Measurements from ENCODE around the gene UBE2D1. TPM values are rescaled to one million over a fixed set of nuclear protein-coding genes. Genes with fewer than 3 reads are reported as not detected.

Gene UBE2D1
- total and polyA plus RNA-seq, 2 of the 13 experiments (the other 11 are each of a cell fraction or from before 2014, with no cell fraction given), result 6.2 to 13.8 TPM

- no peak overlapping the region for H3K9ac ChIP-seq (ENCODE audit: insufficient read depth, low read depth, low read length)
- CTCF ChIA-PET (ENCODE audit: low intra/inter-chr PET ratio, low total read pairs), result no interaction called here
- H3K79me2 ChIP-seq (ENCODE audit: insufficient read depth, low read length), result no peaks in the 10 kb centered on the region
- H3K27me3 ChIP-seq (ENCODE audit: control insufficient read depth in 1 of 2, insufficient read depth in 2 of 2, low read length in 2 of 2), result no peaks in the 10 kb centered on the region
- intact Hi-C loops (cut with micrococcal nuclease; ENCODE audit: unreplicated experiment) (loop anchor here (5.0 kb wide), 1 partner anchor 102 kb away; the partner anchor contains the start of gene BICC1), in situ Hi-C loops (cut with HindIII; ENCODE audit: extremely low pct_ligation_motif_present, low pct_unique_long_range_greater_than_20kb) (loop anchor here (10.0 kb wide), 2 partner anchors 105 to 235 kb away; partner anchors contain the start of gene BICC1)
- POLR2A ChIA-PET, result no interaction called here
- no peaks in the 10 kb centered on the region for H4K20me1 ChIP-seq (ENCODE audit: insufficient read depth, low read length)
- WGBS (ENCODE audit: low lambda C conversion rate), result 47% methylated on average over 4 of the region's 4 CpGs
- H3K36me3 ChIP-seq (replicated peaks in 1 of 2; ENCODE audit: control insufficient read depth in 1 of 2, insufficient read depth in 2 of 2, low read length in 2 of 2), result no peaks in the 10 kb centered on the region
- H3K4me1 ChIP-seq (ENCODE audit: insufficient read depth, low read length), result peaks cover 18% of the 10 kb centered on the region
- FAIRE-seq (no peak), ATAC-seq (no peak), DNase-seq (ENCODE audit: low spot score) (no peak)
- H3K4me3 ChIP-seq (replicated peaks in 1 of 3; ENCODE audit: insufficient read depth in 1 of 3, low read depth in 2 of 3, low read length in 3 of 3), result no peak overlapping the region
- TF ChIP-seq HOXA7 (CRISPR knock-in tag; IDR thresholded peaks at IDR 0.05), result no peak
- TF ChIP-seq FOXC1 (CRISPR knock-in tag; IDR thresholded peaks at IDR 0.05; ENCODE audit: borderline replicate concordance), result no peak
- TF ChIP-seq SMAD1 (CRISPR knock-in tag; IDR thresholded peaks at IDR 0.05; ENCODE audit: borderline replicate concordance, low read depth), result no peak
- no peak for TF ChIP-seq MAZ (IDR thresholded peaks at IDR 0.05; ENCODE audit: borderline replicate concordance, low read depth, low read length)
- TF ChIP-seq MAZ (CRISPR knock-in tag; IDR thresholded peaks at IDR 0.05; ENCODE audit: low read depth), result no peak
- no peak for TF ChIP-seq SKIL (CRISPR knock-in tag; IDR thresholded peaks at IDR 0.05; ENCODE audit: borderline replicate concordance)
- TF ChIP-seq IKZF1 (IDR thresholded peaks at IDR 0.05), result no peak
- no peak for TF ChIP-seq POGK (CRISPR knock-in tag; conservative IDR thresholded peaks at IDR 0.05)
- no peak for TF ChIP-seq DNMT3B (CRISPR knock-in tag; conservative IDR thresholded peaks at IDR 0.05)
- no peak for TF ChIP-seq KLF16 (CRISPR knock-in tag; IDR thresholded peaks at IDR 0.05)
- no peak for TF ChIP-seq TMF1 (CRISPR knock-in tag; IDR thresholded peaks at IDR 0.05; ENCODE audit: low read depth)
- H2AFZ ChIP-seq (ENCODE audit: low read length), result no peak overlapping the region
- no peak overlapping the region for H3K4me2 ChIP-seq (ENCODE audit: low read depth, low read length)
- no TSS peak for BruUV-seq (replicated peaks)
- no peaks in the 10 kb centered on the region for H3K9me3 ChIP-seq (ENCODE audit: low read length)
- H3K27ac ChIP-seq (ENCODE audit: extremely low read length, insufficient read depth, low read length), result no peak overlapping the region
Measured at GRCh38 chr10:58409956-58410610, 75.3 kb downstream of the UBE2D1 start.

Data from HepG2 (cell line).